Muscle layer of colon (tissue), 2 donors: Measurements from ENCODE around the gene ASCC1.
"Not testable (repeated sequence)": the region's sequence is repeated elsewhere in the genome, so short reads cannot be mapped to it uniquely, and the experiment has no call there.

ENCODE experiments used
- H3K27ac ChIP-seq: one replicate; pipeline ENCODE4 v1.7.0; 2013; ENCODE audit warnings: low read depth, mild to moderate bottlenecking, low read length, moderate library complexity
- H3K27me3 ChIP-seq, 2 donors: one replicate each; pipeline ENCODE4 v1.7.0; 2013; ENCODE audit warnings: low read length in 2 of 2, mild to moderate bottlenecking in 2 of 2; ENCODE audit not compliant: insufficient read depth in 2 of 2, control insufficient read depth in 1 of 2
- H3K36me3 ChIP-seq: one replicate; pipeline ENCODE4 v1.7.0; 2013; ENCODE audit warnings: mild to moderate bottlenecking, low read length; ENCODE audit not compliant: insufficient read depth
- H3K4me1 ChIP-seq: one replicate; pipeline ENCODE4 v1.7.0; 2013; ENCODE audit warnings: mild to moderate bottlenecking, low read length; ENCODE audit not compliant: insufficient read depth
- H3K4me3 ChIP-seq, 2 donors: one replicate each; pipeline ENCODE4 v1.7.0; 2013; ENCODE audit warnings: low read length in 2 of 2, low read depth in 1 of 2, mild to moderate bottlenecking in 1 of 2, moderate library complexity in 1 of 2
- H3K9ac ChIP-seq: one replicate; pipeline ENCODE4 v1.7.0; 2013; ENCODE audit warnings: low read length
- H3K9me3 ChIP-seq: one replicate; pipeline ENCODE4 v1.7.0; 2013; ENCODE audit warnings: mild to moderate bottlenecking, low read length
- donor health status: abdominal sarcoma.
- donor health status: Adenocarcinoma of cecum.

ASCC1 gene

DNA sequence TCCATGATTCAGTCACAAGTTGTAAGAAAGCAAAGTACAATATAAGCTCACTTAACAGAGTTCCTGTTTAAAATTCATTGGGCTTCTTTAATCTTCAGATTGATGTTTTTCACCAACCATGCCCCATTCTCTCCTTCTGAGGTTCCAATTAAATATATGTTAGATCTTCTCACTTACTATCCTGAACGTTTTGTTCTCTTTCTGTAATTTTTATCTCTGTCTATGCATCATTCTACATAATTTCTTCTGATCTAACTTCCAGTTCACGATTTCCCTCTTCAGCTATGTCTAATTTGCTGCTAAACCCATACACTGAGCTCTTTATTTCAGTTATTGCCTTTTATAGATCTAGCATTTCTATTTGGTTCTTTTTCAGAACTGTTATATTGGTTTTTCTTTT lies 99.7 kb downstream of the ASCC1 start:
- Histone ChIP-seq H3K9me3 (no peaks in the 10 kb centered on the region), H3K27me3 (no peaks in the 10 kb centered on the region), H3K9ac (no peak overlapping the region), H3K36me3 (no peaks in the 10 kb centered on the region), H3K4me1 (no peaks in the 10 kb centered on the region), H3K4me3 (no peak overlapping the region), H3K27ac (no peak overlapping the region)

DNA sequence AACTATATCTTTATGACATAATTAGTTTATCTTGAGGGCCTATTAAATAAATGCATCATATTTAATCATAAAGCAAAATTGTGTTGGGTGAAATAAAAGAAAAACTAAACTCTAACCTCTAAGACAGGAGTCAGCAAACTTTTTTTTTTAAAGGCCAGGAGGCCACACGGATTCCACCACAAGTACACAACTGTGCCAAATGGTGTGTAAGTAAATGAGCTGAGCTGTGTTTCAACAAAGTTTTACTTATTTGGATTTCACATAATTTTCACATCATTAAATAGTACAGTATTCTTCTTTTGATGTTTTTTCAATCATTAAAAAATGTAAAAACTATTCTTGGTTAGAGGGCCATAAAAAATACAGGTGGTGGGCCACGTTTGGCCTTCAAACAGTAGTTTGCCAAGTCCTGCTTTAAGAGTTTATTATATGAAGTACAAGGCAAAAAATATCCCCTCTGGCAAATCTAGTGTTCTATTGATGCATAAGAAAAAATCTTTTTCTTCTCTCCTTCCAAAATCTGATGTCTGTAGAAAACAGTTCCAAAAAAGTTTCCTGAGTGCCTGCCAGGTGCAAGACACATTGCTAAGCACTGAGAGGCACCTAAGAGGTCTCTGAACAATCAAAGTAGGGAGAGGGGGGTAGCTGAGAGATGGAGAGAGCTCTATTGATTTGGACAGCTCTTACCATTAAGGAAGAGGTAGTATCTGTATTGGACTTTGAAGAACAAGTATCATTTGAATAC lies 101.2 kb downstream of the ASCC1 start:
- H3K27ac ChIP-seq: no peak overlapping the region
- H3K27me3 ChIP-seq: no peaks in the 10 kb centered on the region
- H3K4me3 ChIP-seq: no peak overlapping the region
- H3K9ac ChIP-seq: no peak overlapping the region
- no peaks in the 10 kb centered on the region for H3K9me3 ChIP-seq
- no peaks in the 10 kb centered on the region for H3K36me3 ChIP-seq
- H3K4me1 ChIP-seq: no peaks in the 10 kb centered on the region

DNA sequence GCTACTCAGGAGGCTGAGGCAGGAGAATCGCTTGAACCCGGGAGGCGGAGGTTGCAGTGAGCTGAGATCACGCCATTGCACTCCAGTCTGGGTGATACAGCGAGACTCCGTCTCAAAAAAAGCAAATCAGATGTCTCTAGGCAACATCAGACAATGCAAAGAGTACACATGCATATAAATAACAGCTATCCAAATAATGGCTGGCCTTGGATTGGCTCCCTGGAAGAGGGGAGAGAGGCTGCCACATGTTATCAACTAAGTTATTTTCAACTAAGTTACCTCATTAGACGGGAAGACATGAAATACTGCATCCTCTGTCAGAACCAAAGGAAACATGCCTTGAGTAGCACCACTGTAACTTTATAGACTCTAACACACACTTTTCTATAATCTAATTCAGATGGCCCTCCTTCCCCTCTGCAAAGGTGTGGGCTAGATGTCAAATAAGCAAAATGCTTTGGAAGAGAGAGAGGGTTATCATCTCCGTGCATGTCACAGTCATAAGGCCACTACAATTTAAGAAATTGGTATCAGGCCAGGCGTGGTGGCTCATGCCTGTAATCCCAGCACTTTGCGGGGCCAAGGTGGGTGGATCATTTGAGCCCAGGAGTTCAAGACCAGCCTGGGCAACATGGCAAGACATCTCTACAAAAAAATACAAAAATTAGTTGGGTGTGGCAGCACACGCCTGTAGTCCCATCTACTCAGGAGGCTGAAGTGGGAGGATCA lies 105.2 kb downstream of the ASCC1 start:
- no peaks in the 10 kb centered on the region for H3K27me3 ChIP-seq
- H3K4me3 ChIP-seq: no peak overlapping the region
- H3K4me1 ChIP-seq: no peaks in the 10 kb centered on the region
- H3K9me3 ChIP-seq: no peaks in the 10 kb centered on the region
- no peak overlapping the region for H3K27ac ChIP-seq
- no peaks in the 10 kb centered on the region for H3K36me3 ChIP-seq
- no peak overlapping the region for H3K9ac ChIP-seq

DNA sequence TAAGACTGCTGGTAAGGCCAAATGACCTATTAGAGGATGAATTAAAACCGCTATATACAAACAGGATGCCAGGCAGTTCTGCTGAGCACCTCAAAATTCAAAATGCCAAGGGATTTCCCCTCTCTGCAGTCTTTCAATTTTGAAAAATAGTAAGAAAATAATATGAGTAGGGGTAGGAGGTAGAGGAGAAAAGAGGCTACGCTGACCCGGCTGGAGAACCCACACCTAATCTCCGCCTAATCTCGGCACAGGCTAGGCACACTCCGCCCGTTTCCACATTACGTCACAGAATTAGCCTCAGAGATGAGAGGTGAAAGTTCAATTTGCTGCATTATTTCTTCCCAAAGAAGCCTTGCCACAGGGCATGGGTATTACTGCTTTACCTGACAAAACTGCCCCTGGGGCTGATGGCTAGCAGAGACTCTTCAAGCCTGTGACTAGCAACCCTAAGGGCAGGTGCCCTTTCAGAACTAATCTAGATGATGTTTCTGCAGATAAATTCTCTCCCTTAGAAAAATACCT lies 106.4 kb downstream of the ASCC1 start:
- no peaks in the 10 kb centered on the region for H3K36me3 ChIP-seq
- H3K27ac ChIP-seq: no peak overlapping the region
- H3K9ac ChIP-seq: no peak overlapping the region
- no peaks in the 10 kb centered on the region for H3K4me1 ChIP-seq
- H3K9me3 ChIP-seq: no peaks in the 10 kb centered on the region
- H3K27me3 ChIP-seq: no peaks in the 10 kb centered on the region
- H3K4me3 ChIP-seq: no peak overlapping the region

DNA sequence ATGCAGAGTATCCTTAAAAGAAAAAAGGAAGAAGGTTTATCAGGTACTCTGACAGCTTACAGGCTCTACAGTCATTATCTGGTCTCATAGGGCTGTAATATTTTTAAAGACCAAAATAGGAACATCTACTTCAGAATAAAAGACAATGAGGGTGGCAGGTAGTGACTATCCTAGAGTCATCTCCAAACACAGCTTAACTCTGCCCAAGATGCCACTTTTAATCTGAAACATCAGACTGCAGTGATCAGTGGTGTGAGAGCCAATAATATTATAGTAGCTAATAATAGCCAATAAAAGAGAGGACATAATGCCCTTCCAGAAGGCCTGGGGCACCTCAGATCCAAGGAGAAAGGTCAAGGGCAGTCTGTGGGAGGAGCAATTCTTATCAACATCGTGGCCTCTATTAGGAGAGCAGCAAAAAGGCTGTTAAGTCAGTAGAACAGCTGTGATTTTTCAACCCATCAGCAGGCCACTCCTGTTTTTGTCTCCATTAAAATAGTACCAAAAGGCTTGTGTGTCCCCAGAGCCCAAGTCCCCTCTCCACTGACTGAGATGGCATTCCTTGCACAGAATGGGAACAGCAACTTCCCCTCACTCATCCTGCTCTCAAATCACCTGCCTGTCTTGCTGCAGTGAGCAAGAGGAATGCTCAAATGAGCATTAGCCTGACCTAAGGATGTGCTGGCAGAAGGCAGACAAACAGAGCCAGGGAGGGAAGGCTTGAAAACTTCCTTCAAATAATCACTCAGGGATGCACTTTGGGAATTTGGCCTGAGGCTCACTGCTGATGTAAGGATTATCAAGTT lies 107.0 kb downstream of the ASCC1 start:
- no peak overlapping the region for H3K27ac ChIP-seq
- no peaks in the 10 kb centered on the region for H3K36me3 ChIP-seq
- H3K9me3 ChIP-seq: no peaks in the 10 kb centered on the region
- H3K27me3 ChIP-seq: no peaks in the 10 kb centered on the region
- no peak overlapping the region for H3K9ac ChIP-seq
- H3K4me1 ChIP-seq: no peaks in the 10 kb centered on the region
- no peak overlapping the region for H3K4me3 ChIP-seq

DNA sequence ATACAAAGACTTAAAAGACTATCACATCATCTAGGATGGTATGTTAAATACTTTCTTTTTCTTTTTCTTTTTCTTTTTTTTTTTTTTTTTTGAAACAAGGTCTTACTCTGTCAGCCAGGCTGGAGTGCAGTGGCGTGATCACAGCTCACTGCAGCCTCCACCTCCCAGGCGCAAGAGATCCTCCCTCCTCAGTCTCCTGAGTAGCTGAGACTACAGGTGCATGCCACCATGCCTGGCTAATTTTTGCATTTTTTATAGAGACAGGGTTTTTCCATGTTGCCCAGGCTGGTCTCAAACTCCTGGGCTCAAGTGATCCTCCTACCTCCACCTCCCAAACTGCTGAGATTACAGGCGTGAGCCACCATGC lies 108.1 kb downstream of the ASCC1 start:
- H3K27me3 ChIP-seq, H3K9ac ChIP-seq, H3K4me1 ChIP-seq, H3K27ac ChIP-seq, H3K36me3 ChIP-seq, H3K4me3 ChIP-seq, H3K9me3 ChIP-seq: not testable (repeated sequence)

DNA sequence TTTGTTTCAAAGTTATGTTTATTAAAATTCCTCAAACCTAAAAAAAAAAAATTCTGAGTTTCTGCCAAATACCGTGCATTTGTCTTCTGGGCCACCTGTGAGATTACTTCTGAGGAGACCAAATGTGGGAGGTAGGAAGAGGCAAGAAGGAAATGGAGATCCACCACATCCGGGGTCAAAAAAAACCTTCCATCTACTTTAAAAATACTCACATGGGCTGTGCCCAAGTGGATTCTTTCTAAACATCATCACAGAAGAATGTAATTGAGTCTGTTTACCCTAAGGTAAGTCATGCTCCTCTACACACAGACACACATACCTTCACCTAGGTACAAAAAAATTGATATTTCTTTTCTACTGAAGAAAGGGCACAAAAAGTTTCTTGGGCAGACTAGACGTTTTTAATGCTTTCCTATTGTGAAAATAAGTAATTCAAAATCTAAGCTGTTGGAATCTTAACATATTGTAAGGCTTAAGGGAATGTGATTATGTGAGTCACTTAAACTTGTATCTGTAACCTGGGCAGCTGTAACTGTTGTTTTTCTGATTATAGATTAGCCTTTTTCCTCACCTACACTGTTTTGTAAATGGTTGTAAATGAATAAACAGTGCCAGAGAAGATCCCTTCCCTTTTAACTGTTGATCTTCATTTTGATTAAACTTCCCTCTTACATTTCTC lies 108.6 kb downstream of the ASCC1 start:
- Histone ChIP-seq H3K27ac (no peak overlapping the region), H3K27me3 (no peaks in the 10 kb centered on the region), H3K9me3 (no peaks in the 10 kb centered on the region), H3K4me3 (no peak overlapping the region), H3K9ac (no peak overlapping the region), H3K36me3 (no peaks in the 10 kb centered on the region), H3K4me1 (no peaks in the 10 kb centered on the region)

DNA sequence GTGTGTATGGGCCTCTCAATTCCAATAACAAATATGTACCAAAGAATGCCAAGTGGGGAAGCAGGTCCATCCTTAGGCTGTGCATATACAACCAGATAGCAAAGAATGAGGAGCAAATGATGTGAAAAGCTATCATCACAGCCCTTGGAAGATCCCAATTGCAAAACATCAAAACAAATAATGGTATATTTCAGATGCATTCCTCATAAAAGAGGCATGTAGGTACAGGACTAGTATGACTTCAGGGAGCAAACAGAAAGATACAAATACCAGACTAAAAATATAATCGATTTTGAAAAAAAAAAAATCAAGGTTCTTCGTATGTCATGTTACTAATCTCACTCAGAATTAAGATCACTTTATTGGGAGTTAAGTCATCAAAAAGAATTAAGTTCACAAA lies 109.2 kb downstream of the ASCC1 start:
- Histone ChIP-seq H3K27me3 (no peaks in the 10 kb centered on the region), H3K27ac (no peak overlapping the region), H3K9ac (no peak overlapping the region), H3K9me3 (no peaks in the 10 kb centered on the region), H3K4me1 (no peaks in the 10 kb centered on the region), H3K4me3 (no peak overlapping the region), H3K36me3 (peaks cover 2% of the 10 kb centered on the region)

DNA sequence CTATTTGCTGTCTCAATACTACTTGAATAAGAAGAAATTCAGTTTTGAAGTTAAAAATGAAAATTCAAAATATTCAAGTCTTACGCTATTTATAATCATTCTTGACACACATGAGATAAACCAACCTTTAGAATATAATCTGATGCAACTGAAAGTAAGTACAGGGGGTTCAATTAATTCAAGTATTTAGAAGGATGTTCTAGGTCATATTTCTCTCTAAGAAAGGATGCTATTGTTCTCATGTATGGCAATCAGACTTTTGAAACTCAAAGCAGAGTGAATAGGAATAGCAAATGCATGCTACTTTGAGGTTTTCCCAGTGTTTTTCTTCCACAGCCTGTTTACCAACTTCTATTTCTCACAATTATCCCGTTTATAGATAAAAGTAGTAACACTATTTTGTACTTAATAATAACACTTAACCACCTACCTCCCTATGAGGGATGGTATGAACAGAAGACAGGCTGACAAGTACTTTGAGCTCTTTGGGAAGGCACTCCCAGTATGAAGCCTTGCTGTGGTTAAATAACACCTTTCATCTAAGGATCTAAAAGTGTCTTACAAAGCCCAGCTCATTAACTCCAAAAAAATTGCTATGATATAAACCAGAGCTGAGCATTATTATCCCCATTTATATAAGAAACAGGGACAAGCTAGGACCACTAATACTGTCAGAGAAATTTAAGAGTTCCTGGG lies 109.8 kb downstream of the ASCC1 start:
- Histone ChIP-seq H3K27me3 (no peaks in the 10 kb centered on the region), H3K9ac (no peak overlapping the region), H3K4me1 (no peaks in the 10 kb centered on the region), H3K36me3 (peaks cover 8% of the 10 kb centered on the region), H3K27ac (no peak overlapping the region), H3K4me3 (no peak overlapping the region), H3K9me3 (no peaks in the 10 kb centered on the region)

DNA sequence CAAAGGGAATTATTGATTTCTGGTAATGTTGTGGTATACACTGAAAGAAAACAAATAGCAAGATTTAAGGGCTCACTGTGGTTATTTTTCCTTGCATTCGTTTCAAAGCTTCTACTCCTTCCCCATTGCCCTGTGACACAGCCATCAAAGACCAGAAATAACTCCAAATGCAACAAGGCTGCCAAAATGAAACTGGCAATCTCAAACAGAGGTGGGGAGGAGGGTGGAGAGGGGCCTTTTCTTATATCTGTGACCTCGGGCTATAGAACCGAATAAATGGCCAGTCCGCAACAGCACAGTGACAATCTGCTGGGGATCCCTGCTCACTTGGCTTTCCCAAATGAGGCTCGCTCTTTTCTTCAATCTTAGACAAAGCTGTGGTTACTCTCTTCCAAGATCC lies 110.4 kb downstream of the ASCC1 start:
- Histone ChIP-seq H3K36me3 (peaks cover 10% of the 10 kb centered on the region), H3K4me1 (no peaks in the 10 kb centered on the region), H3K9me3 (no peaks in the 10 kb centered on the region), H3K27ac (no peak overlapping the region), H3K27me3 (no peaks in the 10 kb centered on the region), H3K4me3 (no peak overlapping the region), H3K9ac (no peak overlapping the region)
